ENCODE results near the gene ITGBL1.

DNA sequence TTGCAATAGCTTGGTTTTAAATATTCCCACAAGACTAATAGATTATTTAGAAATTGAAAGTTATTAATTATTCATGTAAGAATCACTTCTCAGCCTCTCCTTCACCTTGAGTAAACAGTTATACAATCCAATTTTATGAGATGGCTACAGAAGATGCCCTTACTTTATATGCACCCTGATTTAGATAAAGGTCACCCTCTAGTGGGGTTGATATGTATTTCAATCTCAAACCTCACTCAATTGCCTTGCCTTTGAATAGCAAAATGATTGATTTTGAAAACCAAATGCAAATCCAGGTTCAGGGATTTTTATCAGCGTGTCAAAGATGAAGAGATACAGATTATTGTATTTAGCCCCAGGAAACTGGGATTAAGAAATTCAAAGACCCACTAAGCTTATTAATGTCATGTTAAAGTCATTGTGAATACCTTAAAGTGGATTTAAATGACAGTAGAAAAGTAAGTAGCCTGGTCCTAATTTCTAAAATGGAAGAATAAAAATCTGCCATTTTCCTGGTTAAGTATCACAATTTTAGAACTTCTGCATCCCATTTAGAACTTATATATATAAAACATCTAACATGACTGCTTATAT lies 305.1 kb downstream of the ITGBL1 start:
- TF ChIP-seq, protein P1, sequence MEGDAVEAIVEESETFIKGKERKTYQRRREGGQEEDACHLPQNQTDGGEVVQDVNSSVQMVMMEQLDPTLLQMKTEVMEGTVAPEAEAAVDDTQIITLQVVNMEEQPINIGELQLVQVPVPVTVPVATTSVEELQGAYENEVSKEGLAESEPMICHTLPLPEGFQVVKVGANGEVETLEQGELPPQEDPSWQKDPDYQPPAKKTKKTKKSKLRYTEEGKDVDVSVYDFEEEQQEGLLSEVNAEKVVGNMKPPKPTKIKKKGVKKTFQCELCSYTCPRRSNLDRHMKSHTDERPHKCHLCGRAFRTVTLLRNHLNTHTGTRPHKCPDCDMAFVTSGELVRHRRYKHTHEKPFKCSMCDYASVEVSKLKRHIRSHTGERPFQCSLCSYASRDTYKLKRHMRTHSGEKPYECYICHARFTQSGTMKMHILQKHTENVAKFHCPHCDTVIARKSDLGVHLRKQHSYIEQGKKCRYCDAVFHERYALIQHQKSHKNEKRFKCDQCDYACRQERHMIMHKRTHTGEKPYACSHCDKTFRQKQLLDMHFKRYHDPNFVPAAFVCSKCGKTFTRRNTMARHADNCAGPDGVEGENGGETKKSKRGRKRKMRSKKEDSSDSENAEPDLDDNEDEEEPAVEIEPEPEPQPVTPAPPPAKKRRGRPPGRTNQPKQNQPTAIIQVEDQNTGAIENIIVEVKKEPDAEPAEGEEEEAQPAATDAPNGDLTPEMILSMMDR (IDR thresholded peaks at IDR 0.05): peak; percentile 27 to 39 (median 37)
- no peak for TF ChIP-seq POLR2A (IDR thresholded peaks at IDR 0.05)

Measured in testis (tissue), 2 donors.